ENCODE measurements around the gene OLFML2B. TPM values are rescaled to one million over a fixed set of nuclear protein-coding genes. Genes with fewer than 3 reads are reported as not detected.
A peak's percentile ranks its signal among the peaks of the same experiment; 100 is the strongest.

The OLFML2B gene
- total RNA-seq, 4 donors from 2014 or later = 0.11 to 5.7 (median 1.7) TPM

DNA sequence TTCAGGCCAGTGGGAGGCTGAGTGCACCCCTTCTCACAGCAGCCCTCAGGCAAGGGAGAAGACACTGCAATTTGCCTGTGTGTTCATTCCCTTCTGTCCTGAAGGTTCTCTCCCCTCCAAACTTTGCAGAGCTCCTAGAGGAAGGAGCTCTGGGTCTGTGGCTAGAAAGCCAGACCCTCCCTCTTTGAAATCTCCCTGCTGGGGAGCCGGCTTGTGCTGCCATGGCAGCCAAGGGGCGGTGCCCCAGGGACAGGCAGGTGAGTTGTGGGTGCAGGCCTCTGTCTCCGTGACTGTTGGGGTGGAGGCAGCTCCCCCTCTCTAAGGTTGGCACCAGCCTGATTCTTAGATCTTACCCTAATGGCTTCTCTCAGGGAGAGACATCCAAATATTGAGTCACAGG, 53.0 kb downstream of the OLFML2B start:
- WGBS, 2 donors = 14% methylated on average over 1 of the region's 3 CpGs; no CpG with 5 or more reads in 1 of the 2 donors
- Histone ChIP-seq H3K4me1 (peaks cover 0 to 23% (median 4%) of the 10 kb centered on the region in 3 donors), H3K4me3 (no peak overlapping the region), H3K27ac (no peak overlapping the region), H3K36me3 (peaks cover 0 to 5% (median 0%) of the 10 kb centered on the region in 3 donors), H3K9me3 (no peaks in the 10 kb centered on the region), H3K27me3 (no peaks in the 10 kb centered on the region)
- no peak for TF ChIP-seq POLR2A (IDR thresholded peaks at IDR 0.05)
- TF ChIP-seq, protein P1, sequence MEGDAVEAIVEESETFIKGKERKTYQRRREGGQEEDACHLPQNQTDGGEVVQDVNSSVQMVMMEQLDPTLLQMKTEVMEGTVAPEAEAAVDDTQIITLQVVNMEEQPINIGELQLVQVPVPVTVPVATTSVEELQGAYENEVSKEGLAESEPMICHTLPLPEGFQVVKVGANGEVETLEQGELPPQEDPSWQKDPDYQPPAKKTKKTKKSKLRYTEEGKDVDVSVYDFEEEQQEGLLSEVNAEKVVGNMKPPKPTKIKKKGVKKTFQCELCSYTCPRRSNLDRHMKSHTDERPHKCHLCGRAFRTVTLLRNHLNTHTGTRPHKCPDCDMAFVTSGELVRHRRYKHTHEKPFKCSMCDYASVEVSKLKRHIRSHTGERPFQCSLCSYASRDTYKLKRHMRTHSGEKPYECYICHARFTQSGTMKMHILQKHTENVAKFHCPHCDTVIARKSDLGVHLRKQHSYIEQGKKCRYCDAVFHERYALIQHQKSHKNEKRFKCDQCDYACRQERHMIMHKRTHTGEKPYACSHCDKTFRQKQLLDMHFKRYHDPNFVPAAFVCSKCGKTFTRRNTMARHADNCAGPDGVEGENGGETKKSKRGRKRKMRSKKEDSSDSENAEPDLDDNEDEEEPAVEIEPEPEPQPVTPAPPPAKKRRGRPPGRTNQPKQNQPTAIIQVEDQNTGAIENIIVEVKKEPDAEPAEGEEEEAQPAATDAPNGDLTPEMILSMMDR (IDR thresholded peaks at IDR 0.05) = no peak
- DNase-seq = no peak
- intact Hi-C loops (cut with DNase I) = no loop called here

DNA sequence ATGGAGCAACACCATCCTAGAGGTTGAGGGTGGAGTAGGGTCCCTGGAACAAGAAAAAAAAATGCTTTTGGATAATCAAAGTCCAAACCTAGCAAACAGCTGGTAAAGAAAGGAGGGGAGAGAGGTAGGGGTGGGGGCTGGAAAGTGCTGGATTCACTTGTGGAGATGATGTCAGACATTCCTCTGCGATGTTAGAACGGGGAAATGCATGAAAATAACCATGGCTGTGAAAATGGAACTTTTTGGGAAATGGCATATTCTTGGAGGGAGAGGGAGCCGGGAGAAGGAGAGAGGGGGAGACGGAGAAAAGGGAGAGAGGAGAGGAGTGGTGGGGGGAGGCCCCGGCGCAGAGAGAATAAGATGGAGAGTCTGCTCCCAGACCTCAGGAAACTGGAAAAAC, 53.6 kb downstream of the OLFML2B start:
- Histone ChIP-seq H3K36me3 (peaks cover 0 to 5% (median 0%) of the 10 kb centered on the region in 3 donors), H3K4me3 (no peak overlapping the region), H3K9me3 (no peaks in the 10 kb centered on the region), H3K4me1 (peaks cover 0 to 23% (median 4%) of the 10 kb centered on the region in 3 donors), H3K27me3 (no peaks in the 10 kb centered on the region), H3K27ac (no peak overlapping the region)
- WGBS, 2 donors = 68 to 88% methylated on average over 6 of the region's 6 CpGs
- no peak for DNase-seq
- TF ChIP-seq, protein P1 (IDR thresholded peaks at IDR 0.05) = no peak
- no peak for TF ChIP-seq POLR2A (IDR thresholded peaks at IDR 0.05)
- intact Hi-C loops (cut with DNase I) = no loop called here

DNA sequence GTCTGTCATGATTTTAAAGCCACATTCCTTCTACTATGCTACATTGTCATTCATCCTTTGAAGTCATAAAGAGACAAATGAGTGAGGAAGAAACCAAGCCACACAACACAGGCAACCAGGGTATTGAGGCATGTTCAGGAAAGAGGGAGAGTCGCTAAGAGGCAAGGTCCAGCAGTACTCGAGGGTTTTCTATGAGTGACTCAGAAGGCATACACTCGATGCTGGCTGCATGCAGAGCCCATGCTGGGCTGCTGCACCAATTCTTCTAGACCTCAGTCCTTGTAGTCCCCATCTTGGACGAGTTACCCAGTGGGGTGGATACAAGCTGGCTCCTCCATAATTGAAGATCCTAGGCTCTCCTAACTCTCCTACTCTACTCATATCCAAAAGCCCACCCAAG, 57.6 kb downstream of the OLFML2B start:
- WGBS, 2 donors = 69 to 80% methylated on average over 3 to 4 of the region's 4 CpGs
- Histone ChIP-seq H3K4me1 (peaks cover 4 to 29% (median 12%) of the 10 kb centered on the region in 3 donors), H3K36me3 (peaks cover 0 to 5% (median 0%) of the 10 kb centered on the region in 3 donors), H3K4me3 (no peak overlapping the region), H3K27me3 (no peaks in the 10 kb centered on the region), H3K27ac (no peak overlapping the region), H3K9me3 (no peaks in the 10 kb centered on the region)
- TF ChIP-seq, protein P1 (IDR thresholded peaks at IDR 0.05) = no peak
- TF ChIP-seq POLR2A (IDR thresholded peaks at IDR 0.05) = no peak
- no peak for DNase-seq
- intact Hi-C loops (cut with DNase I) = no loop called here

DNA sequence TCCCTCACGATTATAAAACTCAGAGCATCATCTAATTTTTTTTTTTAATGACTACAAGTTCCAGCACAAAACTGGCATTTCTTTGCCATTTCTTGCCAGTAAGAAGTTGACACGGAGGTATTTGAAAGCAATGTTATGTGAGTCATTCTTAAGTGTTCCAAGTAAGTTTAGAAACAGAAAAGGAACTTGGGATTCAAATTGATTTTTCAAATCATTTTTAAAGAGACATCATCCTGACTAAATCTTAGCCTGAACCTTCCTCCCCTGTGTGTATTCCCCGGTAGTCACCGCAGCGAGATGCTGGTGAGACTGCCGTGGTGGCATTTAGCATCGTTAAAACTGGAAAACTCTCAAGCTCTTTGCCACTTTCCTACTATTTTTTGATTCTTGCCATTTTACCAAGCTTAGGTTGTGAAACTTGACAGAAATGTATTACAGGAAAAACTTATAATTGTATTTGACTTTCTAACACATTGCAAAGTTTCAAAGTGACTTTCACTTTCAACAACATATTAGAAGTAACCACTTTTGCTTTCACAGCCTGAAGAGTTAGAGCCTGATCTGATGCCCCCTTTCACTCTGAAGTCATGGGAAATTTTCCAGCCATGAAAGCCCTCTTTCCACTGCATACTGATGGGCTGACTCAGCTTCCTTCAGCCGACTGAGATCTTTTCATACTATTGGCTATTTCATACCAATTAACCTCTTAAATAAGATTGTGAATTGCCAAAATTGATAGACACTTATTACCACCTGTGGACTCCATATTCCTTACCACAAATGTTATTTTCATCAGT, 61.4 kb downstream of the OLFML2B start:
- DNase-seq = no peak
- Histone ChIP-seq H3K27ac (peak overlapping the region in 3 of 4 donors; percentile 46 to 69 (median 63)), H3K27me3 (no peaks in the 10 kb centered on the region), H3K9me3 (no peaks in the 10 kb centered on the region), H3K36me3 (peaks cover 0 to 31% (median 7%) of the 10 kb centered on the region in 3 donors), H3K4me3 (peak overlapping the region in 2 of 4 donors; percentile 11 to 49), H3K4me1 (peaks cover 0 to 30% (median 12%) of the 10 kb centered on the region in 3 donors)
- TF ChIP-seq, protein P1 (IDR thresholded peaks at IDR 0.05) = no peak
- TF ChIP-seq POLR2A (IDR thresholded peaks at IDR 0.05) = no peak
- intact Hi-C loops (cut with DNase I) = no loop called here
- WGBS, 2 donors = 18 to 32% methylated on average over 8 of the region's 8 CpGs

DNA sequence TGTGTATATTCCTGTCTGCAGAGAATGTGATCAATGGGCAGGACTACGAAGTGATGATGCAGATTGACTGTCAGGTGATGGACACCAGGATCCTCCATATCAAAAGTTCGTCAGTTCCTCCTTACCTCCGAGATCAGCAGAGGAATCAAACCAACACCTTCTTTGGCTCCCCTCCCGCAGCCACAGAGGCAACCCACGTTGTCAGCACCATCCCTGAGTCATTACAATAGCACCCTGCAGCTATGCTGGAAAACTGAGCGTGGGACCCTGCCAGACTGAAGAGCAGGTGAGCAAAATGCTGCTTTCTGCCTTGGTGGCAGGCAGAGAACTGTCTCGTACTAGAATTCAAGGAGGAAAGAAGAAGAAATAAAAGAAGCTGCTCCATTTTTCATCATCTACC, 65.2 kb downstream of the OLFML2B start:
- intact Hi-C loops (cut with DNase I) = no loop called here
- Histone ChIP-seq H3K4me3 (no peak overlapping the region), H3K27ac (no peak overlapping the region), H3K4me1 (peaks cover 0 to 42% (median 12%) of the 10 kb centered on the region in 3 donors), H3K27me3 (no peaks in the 10 kb centered on the region), H3K9me3 (no peaks in the 10 kb centered on the region), H3K36me3 (peaks cover 0 to 26% (median 7%) of the 10 kb centered on the region in 3 donors)
- TF ChIP-seq POLR2A (IDR thresholded peaks at IDR 0.05) = no peak
- TF ChIP-seq, protein P1 (IDR thresholded peaks at IDR 0.05) = no peak
- 31 to 46% methylated on average over 3 to 7 of the region's 7 CpGs for WGBS, 2 donors
- DNase-seq = no peak

All from esophagus squamous epithelium (tissue), 5 donors.